ENCODE results near the gene SERPINB3.
A peak's percentile ranks its signal among the peaks of the same experiment; 100 is the strongest.

The SERPINB3 gene

DNA sequence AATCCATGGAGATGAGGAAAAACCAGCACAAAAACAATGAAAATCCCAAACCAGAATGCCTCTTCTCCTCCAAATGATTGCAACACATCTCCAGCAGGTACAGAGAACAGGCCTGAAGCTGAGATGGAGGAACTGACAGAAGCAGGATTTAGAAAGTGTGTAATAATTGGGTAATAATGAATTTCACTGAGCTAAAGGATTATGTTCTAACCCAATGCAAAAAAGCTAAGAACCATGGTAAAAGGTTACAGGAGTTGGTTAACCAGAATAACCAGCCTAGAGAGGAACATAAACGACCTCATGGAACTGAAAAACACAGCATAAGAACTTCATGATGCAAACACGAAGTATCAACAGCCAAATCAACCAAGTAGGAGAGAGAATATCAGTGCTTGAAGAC lies 27.4 kb upstream of the SERPINB3 start:
- TF ChIP-seq, protein P1, sequence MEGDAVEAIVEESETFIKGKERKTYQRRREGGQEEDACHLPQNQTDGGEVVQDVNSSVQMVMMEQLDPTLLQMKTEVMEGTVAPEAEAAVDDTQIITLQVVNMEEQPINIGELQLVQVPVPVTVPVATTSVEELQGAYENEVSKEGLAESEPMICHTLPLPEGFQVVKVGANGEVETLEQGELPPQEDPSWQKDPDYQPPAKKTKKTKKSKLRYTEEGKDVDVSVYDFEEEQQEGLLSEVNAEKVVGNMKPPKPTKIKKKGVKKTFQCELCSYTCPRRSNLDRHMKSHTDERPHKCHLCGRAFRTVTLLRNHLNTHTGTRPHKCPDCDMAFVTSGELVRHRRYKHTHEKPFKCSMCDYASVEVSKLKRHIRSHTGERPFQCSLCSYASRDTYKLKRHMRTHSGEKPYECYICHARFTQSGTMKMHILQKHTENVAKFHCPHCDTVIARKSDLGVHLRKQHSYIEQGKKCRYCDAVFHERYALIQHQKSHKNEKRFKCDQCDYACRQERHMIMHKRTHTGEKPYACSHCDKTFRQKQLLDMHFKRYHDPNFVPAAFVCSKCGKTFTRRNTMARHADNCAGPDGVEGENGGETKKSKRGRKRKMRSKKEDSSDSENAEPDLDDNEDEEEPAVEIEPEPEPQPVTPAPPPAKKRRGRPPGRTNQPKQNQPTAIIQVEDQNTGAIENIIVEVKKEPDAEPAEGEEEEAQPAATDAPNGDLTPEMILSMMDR (conservative IDR thresholded peaks at IDR 0.05), result no peak
- no peak for TF ChIP-seq ZFX (IDR thresholded peaks at IDR 0.05)
- H3K27ac ChIP-seq, result no peak overlapping the region

DNA sequence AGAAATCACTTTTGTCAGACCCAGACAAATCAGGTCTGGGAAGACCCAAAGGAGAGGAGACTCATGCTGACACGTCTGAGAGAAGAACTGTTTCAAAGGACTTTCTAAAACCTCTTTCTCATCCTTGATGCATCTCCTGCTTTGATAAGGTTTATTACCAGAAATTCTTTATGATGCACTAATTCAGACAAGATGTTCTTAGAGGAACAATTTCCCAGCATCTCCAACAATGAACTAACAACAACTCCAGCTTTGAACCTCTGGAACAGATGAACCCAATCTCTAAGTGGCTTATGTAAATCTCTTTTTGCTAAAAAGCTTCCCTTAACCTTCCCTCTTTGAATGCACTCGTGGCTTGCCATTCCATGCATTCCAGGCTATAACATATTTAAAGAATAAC lies 25.2 kb upstream of the SERPINB3 start:
- H3K27ac ChIP-seq, result no peak overlapping the region
- TF ChIP-seq ZFX (IDR thresholded peaks at IDR 0.05), result no peak
- TF ChIP-seq, protein P1 (conservative IDR thresholded peaks at IDR 0.05), result no peak

DNA sequence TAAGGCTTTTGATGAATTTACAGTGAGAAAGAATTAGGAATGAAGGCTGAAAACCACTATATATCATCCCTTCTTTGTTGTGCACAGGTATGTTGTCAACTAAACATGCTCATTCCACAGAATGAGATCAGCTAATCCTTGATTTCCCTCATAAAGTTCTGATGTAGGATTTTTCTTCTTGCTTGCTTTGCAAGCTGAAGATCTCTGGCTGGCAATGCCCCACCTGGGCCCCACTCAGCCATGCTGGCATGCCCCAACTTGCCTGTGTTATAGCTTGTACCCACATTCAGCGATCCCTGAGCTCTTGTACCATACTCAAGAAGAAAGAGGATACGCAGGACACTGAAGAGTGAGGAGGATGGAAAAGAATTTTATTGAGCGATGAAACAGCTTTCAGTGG lies 23.0 kb upstream of the SERPINB3 start:
- no peak overlapping the region for H3K27ac ChIP-seq
- TF ChIP-seq, protein P1 (conservative IDR thresholded peaks at IDR 0.05), result no peak
- no peak for TF ChIP-seq ZFX (IDR thresholded peaks at IDR 0.05)

DNA sequence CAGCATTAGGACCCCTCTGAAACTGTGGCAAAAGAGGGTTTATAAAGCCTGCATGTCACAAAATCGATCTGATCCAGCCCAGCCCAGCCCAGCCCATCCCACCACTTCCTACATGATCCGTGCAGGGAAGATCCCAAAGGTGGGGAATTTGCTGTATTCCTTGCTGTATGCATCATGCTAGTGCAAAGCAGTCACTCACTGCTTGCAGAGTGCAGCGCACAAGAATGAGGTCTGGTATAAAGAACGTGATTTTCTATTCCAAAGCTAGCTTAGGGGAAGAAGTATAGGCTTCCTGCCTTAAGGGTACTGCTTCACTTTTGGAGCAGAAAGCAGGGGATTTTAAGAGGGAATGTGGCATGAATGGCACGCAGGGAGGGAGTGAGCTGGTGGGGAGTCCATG lies 22.2 kb upstream of the SERPINB3 start:
- TF ChIP-seq ZFX (IDR thresholded peaks at IDR 0.05), result no peak
- TF ChIP-seq, protein P1 (conservative IDR thresholded peaks at IDR 0.05), result no peak
- H3K27ac ChIP-seq, result no peak overlapping the region

DNA sequence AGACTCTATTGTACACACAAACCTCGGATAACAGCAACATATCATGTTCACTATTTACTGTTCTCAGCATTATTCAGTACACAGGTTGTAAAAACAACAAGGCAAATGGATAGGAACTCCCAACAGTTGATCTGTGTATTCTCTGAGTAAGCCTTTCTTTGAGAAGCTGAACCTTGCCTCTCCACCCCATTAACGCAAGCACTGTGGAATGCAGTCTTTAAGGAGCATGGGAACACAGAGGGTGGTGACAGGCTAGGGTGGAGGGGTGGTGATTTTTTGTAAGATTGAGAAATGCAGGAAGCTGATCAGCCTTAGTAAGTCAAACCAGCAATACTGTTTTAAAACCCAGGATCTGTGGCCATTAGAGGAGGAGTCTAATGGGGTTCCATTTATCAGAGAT lies 21.5 kb upstream of the SERPINB3 start:
- no peak for TF ChIP-seq ZFX (IDR thresholded peaks at IDR 0.05)
- TF ChIP-seq, protein P1 (conservative IDR thresholded peaks at IDR 0.05), result no peak
- no peak overlapping the region for H3K27ac ChIP-seq

DNA sequence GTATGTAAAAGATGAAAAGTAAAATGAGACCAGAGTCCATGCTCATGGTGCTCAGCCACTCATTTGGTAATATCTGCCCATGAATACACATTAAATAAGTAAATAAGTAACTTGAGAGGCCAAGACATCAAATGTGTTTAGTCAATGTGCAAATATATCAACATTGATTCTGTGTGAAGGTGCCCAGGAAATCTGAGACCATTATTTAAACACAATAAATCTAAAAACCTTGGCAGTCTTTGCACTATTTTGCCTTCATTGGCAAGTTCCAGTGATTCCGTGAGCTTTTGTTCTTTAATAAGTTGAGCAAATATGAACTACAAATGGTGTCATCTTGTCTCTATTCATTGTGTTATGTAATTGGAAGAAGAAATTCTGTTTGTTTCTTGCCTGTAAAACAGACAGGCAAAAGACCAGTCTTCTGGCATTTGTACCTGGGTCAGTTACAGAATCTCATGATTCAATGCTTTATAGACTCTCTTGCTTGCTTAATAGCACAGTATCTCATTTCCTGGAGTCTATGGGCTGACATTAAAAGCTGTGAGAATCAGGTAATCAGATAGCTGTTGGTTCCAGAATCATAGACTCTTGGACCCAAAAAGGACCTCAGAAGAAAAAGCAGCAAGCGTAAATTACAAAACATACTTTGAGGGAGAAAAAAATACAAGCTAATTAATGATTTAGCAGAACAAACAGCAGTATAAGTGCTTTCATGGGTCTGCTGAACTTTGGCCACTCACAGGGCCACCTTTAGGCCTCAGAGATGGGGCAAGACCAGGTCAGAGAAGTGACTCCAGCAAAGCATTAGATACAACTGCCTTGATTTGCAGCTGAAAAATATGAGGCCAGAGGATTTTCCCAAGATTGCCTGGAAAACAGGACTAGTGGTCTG lies 20.0 kb upstream of the SERPINB3 start:
- TF ChIP-seq ZFX (IDR thresholded peaks at IDR 0.05), result no peak
- TF ChIP-seq, protein P1 (conservative IDR thresholded peaks at IDR 0.05), result no peak
- peak overlapping the region; percentile 74; the same call in 1 of the 2 replicates for H3K27ac ChIP-seq

DNA sequence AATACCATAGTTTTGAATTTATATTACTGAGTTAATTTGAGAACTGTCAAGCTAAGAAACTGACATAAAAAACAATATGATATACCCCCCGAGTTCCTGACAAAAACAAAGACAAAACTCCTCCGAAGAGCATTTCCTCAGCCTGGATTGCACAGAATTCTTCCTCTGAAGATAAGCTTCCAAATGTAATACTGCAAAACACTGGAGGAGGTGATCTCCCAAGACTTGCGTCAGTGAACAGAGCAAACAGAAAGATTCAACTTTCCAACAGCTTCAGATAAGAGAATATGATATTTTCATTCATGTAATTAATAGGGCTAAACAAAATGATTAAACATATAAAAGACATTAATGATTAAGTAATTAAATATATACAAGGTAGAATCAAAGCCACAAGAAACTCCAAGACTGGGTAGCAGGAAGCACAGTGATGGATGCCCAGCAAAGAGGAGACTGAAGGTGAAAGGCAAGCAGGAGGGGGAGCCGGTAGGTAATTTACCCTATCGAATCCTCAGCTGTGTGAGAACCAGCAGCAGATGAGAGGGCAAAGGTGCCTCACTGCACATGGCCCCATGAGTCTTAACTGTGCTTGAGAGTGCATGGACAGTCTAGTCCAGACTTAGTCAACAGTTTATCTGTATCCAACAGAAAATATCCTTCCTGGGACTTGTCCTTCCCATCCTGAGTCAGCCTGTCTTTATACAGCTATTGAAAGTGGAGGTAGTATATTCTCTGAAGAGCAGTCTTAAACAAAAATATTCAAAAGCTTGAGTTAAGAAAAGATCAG lies 18.3 kb upstream of the SERPINB3 start:
- TF ChIP-seq ZFX (IDR thresholded peaks at IDR 0.05), result no peak
- TF ChIP-seq, protein P1 (conservative IDR thresholded peaks at IDR 0.05), result no peak
- no peak overlapping the region for H3K27ac ChIP-seq

All from C4-2B (cell line).